Cardiac septum (tissue), 1 donor: ENCODE data around the gene VSIG10L. TPM values are rescaled to one million over a fixed set of nuclear protein-coding genes. Genes with fewer than 3 reads are reported as not detected.

Source experiments
- DNase-seq: peaks from one replicate; pipeline ENCODE4 v3.0.0-alpha.2; 2020; ENCODE audit warnings: low spot score
- intact Hi-C: fragments of 100-400 bp; cut with DNase I; formaldehyde crosslinking; loops from one replicate; pipeline ENCODE4 v1.14.0; 2022
- long read RNA-seq: library from polyadenylated mRNA; unstranded; transcript quantifications from one replicate; pipeline ENCODE4 v2.0.0, GENCODE V29; 2021
- total RNA-seq: library from RNA; stranded (reverse); fragmentation: NEBNext Ultra II Directional; extraction: Animal tissue kit (Norgen Biotek cat#: 25700); gene quantifications from one replicate; pipeline ENCODE4 v1.2.1, GENCODE V29; 2021
- donor health status: DM: no; HTN: no; CAD: no.

The VSIG10L gene
- 0.86 TPM for total RNA-seq
- long read RNA-seq, result 0 reads

- DNase-seq, result no peak
- intact Hi-C loops, result loop anchor here (2.0 to 10.0 kb wide), 2 partner anchors 25 to 53 kb away; partner anchors contain the start of genes C19orf84 and ETFB
Measured at GRCh38 chr19:51341976-51342580, at the start of gene VSIG10L. Gene VSIG10L (minus strand): TSS chr19:51342139. CDS start chr19:51342124, 15 bp downstream.

GRCh38 chr19:51391073-51391611, 49.2 kb upstream of the VSIG10L start:
- intact Hi-C loops, result loop anchor here (10.0 kb wide), 1 partner anchor 46 kb away; the partner anchor contains the start of gene VSIG10L
- DNase-seq, result no peak

GRCh38 chr19:51389143-51389542, 47.2 kb upstream of the VSIG10L start:
- intact Hi-C loops, result no loop called here
- DNase-seq, result no peak

DNA sequence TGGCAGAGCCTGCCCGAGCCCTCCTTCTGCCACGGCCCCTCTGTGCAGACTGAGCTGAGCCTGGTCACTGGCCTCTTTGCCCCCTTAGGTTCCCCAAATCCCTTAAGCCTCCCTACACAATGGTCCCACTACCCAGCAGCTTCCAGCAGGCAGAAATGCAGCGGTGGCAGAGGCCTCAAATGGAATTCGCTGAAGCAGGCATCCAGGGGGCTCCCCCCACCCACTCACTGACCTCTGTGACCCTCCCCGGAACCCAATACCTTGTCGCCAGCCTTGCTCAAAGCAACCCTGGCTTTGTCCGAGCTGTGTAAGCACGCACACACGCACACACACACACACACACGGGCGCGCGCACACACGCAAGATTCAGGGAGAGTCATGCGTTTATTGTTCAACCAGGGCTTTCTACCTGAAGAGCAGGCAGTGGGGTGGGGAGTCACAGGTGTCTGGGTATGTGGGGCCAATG, 46.0 kb upstream of the VSIG10L start, which contains the start of gene LIM2:
Gene LIM2, minus strand, starts transcription at position 51 of the 466 bp plus-strand sequence. CDS start 531 bp downstream, outside the sequence.
- intact Hi-C loops, result no loop called here
- peak; percentile 27 for DNase-seq

DNA sequence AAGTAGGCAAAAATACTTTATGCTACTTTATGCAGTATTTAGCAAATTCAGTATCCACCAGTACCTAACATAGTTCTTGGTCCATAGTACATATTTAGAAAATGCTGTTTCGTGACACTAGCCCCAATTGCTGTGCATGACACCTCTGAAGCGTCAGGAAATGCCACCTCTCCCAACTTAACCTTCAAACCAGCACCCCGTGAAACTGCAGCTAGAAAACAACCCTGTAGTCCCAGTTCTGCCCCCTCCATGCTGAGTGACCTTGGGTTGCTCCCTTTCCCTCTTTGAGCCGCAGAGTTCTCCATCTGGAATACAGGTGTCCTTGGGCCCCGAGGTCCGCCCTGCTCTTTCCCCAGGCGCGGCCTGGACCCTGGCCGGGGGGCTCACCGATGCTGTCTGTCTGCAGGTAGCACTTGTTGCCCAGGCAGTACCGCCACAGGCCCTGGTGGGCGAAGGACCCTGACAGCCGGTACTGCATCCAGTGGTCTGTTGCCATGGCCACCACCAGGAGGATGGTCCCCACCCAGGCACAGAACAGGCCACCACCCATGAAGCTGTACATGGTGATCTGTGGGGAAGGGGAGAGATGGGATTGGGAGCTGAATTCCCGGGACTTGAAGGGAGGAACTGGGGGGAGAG, 45.1 kb upstream of the VSIG10L start:
- intact Hi-C loops, result no loop called here
- DNase-seq, result peak; percentile 56

GRCh38 chr19:51382004-51382403, 40.1 kb upstream of the VSIG10L start:
- peak; percentile 24 for DNase-seq
- intact Hi-C loops, result no loop called here

- intact Hi-C loops, result no loop called here
- DNase-seq, result no peak
Measured at GRCh38 chr19:51380379-51380778, 38.4 kb upstream of the VSIG10L start.

GRCh38 chr19:51377422-51377821, 35.5 kb upstream of the VSIG10L start:
- DNase-seq, result no peak
- intact Hi-C loops, result no loop called here

- intact Hi-C loops, result no loop called here
- peak; percentile 56 for DNase-seq
Measured at GRCh38 chr19:51375504-51376221, 33.7 kb upstream of the VSIG10L start.

DNA sequence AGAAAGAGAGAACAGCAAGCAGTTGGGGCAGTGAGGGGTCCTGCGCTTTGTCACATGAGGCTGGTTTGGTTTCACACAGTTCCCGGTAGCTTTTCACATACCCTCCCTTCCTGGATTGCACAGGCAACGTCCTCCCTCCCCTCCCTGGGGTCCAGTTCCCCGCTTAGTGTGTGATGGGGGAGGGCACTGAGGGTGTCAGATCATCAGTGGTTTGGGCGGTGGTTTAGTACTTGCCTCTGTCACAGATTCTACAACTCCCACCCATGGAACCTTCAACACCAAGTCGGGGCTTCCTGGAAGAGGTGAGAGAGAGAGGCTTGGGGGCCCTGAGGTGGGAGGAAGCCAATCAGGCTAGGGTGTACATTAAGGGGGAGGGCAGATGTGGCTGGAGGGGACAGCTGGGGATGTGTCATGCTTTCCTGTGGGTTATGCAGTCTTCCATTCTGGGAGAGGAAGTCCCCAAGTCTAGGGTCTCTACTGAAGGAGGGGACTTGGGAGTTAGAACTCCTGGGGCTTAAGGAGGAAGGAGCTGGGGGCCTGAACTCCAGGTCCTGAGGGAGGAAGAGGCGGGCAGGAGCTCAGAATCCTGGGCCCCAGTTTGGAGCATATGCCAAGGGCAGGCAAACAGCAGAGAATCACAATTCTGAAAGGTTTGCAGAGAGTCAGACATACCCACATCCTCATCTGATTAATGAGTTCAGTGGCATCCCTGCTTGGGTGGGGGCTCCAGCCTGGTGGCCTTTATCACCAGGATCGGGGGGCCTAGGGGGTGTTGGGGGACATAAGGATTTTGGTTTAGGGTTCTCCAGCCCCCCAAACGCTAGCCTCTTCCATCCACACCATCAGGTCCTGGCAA, 30.9 kb upstream of the VSIG10L start, which contains the start of gene NKG7:
Gene NKG7, minus strand, starts transcription at position 6 of the 856 bp plus-strand sequence. CDS start 119 bp downstream, outside the sequence.
- intact Hi-C loops, result no loop called here
- DNase-seq, result peak; percentile 75

DNA sequence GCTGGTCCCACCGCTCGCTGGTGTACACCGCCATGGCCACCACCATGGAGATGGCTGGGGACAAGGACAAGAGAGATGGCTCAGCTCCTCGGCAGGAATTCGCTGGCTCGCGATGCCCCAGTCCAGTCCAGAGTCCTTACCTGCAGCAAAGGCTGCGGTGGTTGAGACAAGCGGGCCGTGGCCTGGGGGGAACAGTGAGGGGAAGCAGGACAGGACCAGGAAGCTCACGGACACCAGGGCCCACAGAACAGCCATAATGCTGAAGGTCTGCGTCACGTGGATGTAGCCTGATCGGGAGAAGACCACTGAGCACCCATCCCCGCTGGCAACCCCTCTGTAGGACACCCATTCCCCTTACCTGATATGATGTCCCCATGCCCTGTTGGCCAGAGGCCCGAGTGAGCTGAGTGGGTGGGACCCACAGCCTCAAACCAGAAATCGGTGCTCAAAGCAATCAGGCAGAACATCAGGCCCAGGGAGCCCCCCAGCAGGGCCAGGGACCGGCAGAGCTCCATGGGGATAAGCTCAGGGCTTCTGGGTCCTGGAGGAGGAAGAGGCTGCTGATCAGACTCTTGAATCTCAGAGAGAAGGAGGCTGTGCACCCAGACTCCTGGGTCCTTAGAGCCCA, 30.2 kb upstream of the VSIG10L start:
- DNase-seq, result peak; percentile 75
- intact Hi-C loops, result no loop called here

GRCh38 chr19:51371186-51371690, 29.3 kb upstream of the VSIG10L start:
- peak; percentile 71 for DNase-seq
- intact Hi-C loops, result no loop called here

DNA sequence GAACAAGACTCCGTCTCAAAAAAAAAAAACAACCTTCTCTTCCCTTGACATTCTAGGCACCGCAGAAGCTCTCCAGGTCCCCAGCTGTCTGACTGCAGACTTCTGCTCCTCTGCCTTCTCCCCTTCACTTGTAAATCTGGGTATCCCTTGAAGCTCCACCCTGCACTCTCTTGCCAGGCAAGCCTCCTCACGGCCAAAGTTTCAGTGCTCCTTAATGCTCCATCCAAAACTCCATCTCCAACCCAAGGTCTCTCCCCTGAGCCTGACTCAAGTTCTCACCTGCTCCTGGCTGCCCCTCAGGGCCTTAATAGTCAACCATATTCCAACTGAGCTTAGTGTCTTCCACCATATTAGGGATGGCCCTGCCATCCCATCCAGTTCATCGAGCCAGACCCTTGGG, 28.3 kb upstream of the VSIG10L start:
- DNase-seq, result peak; percentile 68
- intact Hi-C loops, result no loop called here

- intact Hi-C loops, result loop anchor here (2.0 kb wide), 1 partner anchor 320 kb away; no protein-coding TSS in a partner anchor
- DNase-seq, result peak; percentile 72
Measured at GRCh38 chr19:51368366-51369282, 26.7 kb upstream of the VSIG10L start, which contains the start of gene CLDND2. Gene CLDND2 (minus strand): TSS chr19:51369003. CDS start chr19:51368577, 426 bp downstream.

DNA sequence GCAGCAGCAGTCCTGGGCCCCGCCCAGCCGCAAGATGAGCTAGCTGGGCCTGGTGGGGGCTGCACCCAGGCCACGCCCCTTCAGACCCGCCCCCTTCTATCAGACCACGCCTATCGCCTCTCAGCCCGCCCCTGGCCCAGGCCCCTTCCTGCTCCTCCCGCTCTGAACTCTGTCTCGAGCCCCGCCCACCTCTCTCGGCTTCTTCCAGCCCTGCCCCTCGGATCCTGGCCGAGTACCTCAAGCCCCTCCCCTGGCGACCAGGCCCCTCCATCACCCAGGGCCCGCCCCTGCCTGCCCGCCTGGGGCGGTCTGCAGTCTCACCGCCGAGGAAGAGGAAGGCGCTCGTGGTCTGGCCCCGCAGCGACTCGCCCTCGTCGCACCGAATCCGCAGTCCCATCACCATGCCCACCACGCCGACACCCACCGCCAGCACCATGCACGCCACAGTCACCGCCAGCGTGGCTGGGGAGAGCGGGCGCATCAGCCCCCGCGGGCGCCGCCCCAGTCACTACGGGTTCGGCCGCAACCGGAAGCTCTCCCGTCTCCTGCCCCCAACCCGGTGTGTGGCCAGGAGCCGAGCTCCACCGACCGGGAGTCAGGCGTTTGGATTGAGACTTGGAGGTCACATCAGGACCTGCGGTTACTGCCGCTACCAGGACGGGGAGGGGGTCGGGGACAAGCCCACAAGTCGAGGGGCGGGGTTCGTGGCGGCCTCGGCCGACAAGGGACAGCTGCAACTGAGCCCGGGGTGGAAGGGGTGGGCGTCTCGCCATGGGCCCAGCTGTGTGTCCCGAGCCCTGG, 25.8 kb upstream of the VSIG10L start:
- DNase-seq, result peak; percentile 100
- intact Hi-C loops, result loop anchor here (2.0 kb wide), 3 partner anchors 27 to 321 kb away; no protein-coding TSS in a partner anchor

GRCh38 chr19:51367255-51367564, 25.3 kb upstream of the VSIG10L start:
- intact Hi-C loops, result loop anchor here (2.0 kb wide), 2 partner anchors 26 to 28 kb away; no protein-coding TSS in a partner anchor

More at GRCh38 chr19:51367255-51367564, 25.3 kb upstream of the VSIG10L start:
- no peak for DNase-seq
